Measurements from ENCODE around the gene UQCC2.

Gene UQCC2

GRCh38 chr6:33711140-33712129, at the start of gene UQCC2:
Gene UQCC2 (minus strand): TSS chr6:33711700. CDS start chr6:33711686, 14 bp downstream.
- H3K27me3 Mint-ChIP-seq = no peaks in the 10 kb centered on the region
- H3K36me3 Mint-ChIP-seq (ENCODE audit: low read depth) = peaks cover 39% of the 10 kb centered on the region
- peak within 1 kb of the TSS; percentile 98 for H3K27ac Mint-ChIP-seq
- peak within 1 kb of the TSS; percentile 92 for H3K4me3 Mint-ChIP-seq
- H3K4me1 Mint-ChIP-seq (ENCODE audit: low read depth) = peaks cover 45% of the 10 kb centered on the region
- H3K9me3 Mint-ChIP-seq = no peaks in the 10 kb centered on the region

- H3K4me1 Mint-ChIP-seq (ENCODE audit: low read depth) = no peaks in the 10 kb centered on the region
- no peak overlapping the region for H3K4me3 Mint-ChIP-seq
- no peaks in the 10 kb centered on the region for H3K36me3 Mint-ChIP-seq (ENCODE audit: low read depth)
- H3K9me3 Mint-ChIP-seq = no peaks in the 10 kb centered on the region
- no peaks in the 10 kb centered on the region for H3K27me3 Mint-ChIP-seq
- H3K27ac Mint-ChIP-seq = no peak overlapping the region
Observed at GRCh38 chr6:33759887-33760629, 48.6 kb upstream of the UQCC2 start.

- H3K4me1 Mint-ChIP-seq (ENCODE audit: low read depth) = no peaks in the 10 kb centered on the region
- H3K9me3 Mint-ChIP-seq = no peaks in the 10 kb centered on the region
- no peak overlapping the region for H3K4me3 Mint-ChIP-seq
- H3K27me3 Mint-ChIP-seq = no peaks in the 10 kb centered on the region
- H3K27ac Mint-ChIP-seq = no peak overlapping the region
- no peaks in the 10 kb centered on the region for H3K36me3 Mint-ChIP-seq (ENCODE audit: low read depth)
Observed at GRCh38 chr6:33758815-33759216, 47.3 kb upstream of the UQCC2 start.

GRCh38 chr6:33757906-33758305, 46.4 kb upstream of the UQCC2 start:
- Mint-ChIP-seq H3K4me1 (ENCODE audit: low read depth) (no peaks in the 10 kb centered on the region), H3K4me3 (no peak overlapping the region), H3K9me3 (no peaks in the 10 kb centered on the region), H3K36me3 (ENCODE audit: low read depth) (no peaks in the 10 kb centered on the region), H3K27ac (no peak overlapping the region), H3K27me3 (no peaks in the 10 kb centered on the region)

GRCh38 chr6:33757113-33757512, 45.6 kb upstream of the UQCC2 start:
- H3K4me1 Mint-ChIP-seq (ENCODE audit: low read depth) = no peaks in the 10 kb centered on the region
- no peak overlapping the region for H3K27ac Mint-ChIP-seq
- no peaks in the 10 kb centered on the region for H3K27me3 Mint-ChIP-seq
- no peaks in the 10 kb centered on the region for H3K9me3 Mint-ChIP-seq
- no peaks in the 10 kb centered on the region for H3K36me3 Mint-ChIP-seq (ENCODE audit: low read depth)
- H3K4me3 Mint-ChIP-seq = no peak overlapping the region

- H3K27me3 Mint-ChIP-seq = no peaks in the 10 kb centered on the region
- H3K9me3 Mint-ChIP-seq = no peaks in the 10 kb centered on the region
- H3K36me3 Mint-ChIP-seq (ENCODE audit: low read depth) = no peaks in the 10 kb centered on the region
- no peak overlapping the region for H3K4me3 Mint-ChIP-seq
- H3K27ac Mint-ChIP-seq = no peak overlapping the region
- H3K4me1 Mint-ChIP-seq (ENCODE audit: low read depth) = no peaks in the 10 kb centered on the region
Observed at GRCh38 chr6:33756211-33756954, 44.9 kb upstream of the UQCC2 start.

- no peak overlapping the region for H3K27ac Mint-ChIP-seq
- no peaks in the 10 kb centered on the region for H3K27me3 Mint-ChIP-seq
- H3K36me3 Mint-ChIP-seq (ENCODE audit: low read depth) = no peaks in the 10 kb centered on the region
Observed at GRCh38 chr6:33755070-33755869, 43.8 kb upstream of the UQCC2 start.

GRCh38 chr6:33754222-33754621, 42.7 kb upstream of the UQCC2 start:
- no peak overlapping the region for H3K4me3 Mint-ChIP-seq
- no peak overlapping the region for H3K27ac Mint-ChIP-seq
- no peaks in the 10 kb centered on the region for H3K4me1 Mint-ChIP-seq (ENCODE audit: low read depth)
- no peaks in the 10 kb centered on the region for H3K9me3 Mint-ChIP-seq
- H3K27me3 Mint-ChIP-seq = no peaks in the 10 kb centered on the region
- no peaks in the 10 kb centered on the region for H3K36me3 Mint-ChIP-seq (ENCODE audit: low read depth)

More at GRCh38 chr6:33755070-33755869, 43.8 kb upstream of the UQCC2 start:
- no peak overlapping the region for H3K4me3 Mint-ChIP-seq
- H3K4me1 Mint-ChIP-seq (ENCODE audit: low read depth) = no peaks in the 10 kb centered on the region
- H3K9me3 Mint-ChIP-seq = no peaks in the 10 kb centered on the region

- H3K4me1 Mint-ChIP-seq (ENCODE audit: low read depth) = no peaks in the 10 kb centered on the region
- H3K9me3 Mint-ChIP-seq = no peaks in the 10 kb centered on the region
- H3K27ac Mint-ChIP-seq = no peak overlapping the region
- no peak overlapping the region for H3K4me3 Mint-ChIP-seq
- H3K27me3 Mint-ChIP-seq = no peaks in the 10 kb centered on the region
- H3K36me3 Mint-ChIP-seq (ENCODE audit: low read depth) = no peaks in the 10 kb centered on the region
Observed at GRCh38 chr6:33752646-33753015, 41.1 kb upstream of the UQCC2 start.

GRCh38 chr6:33751771-33752645, 40.5 kb upstream of the UQCC2 start:
- Mint-ChIP-seq H3K27ac (no peak overlapping the region), H3K9me3 (no peaks in the 10 kb centered on the region), H3K36me3 (ENCODE audit: low read depth) (no peaks in the 10 kb centered on the region), H3K27me3 (no peaks in the 10 kb centered on the region), H3K4me1 (ENCODE audit: low read depth) (no peaks in the 10 kb centered on the region), H3K4me3 (no peak overlapping the region)

GRCh38 chr6:33750244-33750991, 38.9 kb upstream of the UQCC2 start:
- no peaks in the 10 kb centered on the region for H3K9me3 Mint-ChIP-seq
- H3K36me3 Mint-ChIP-seq (ENCODE audit: low read depth) = no peaks in the 10 kb centered on the region
- H3K4me3 Mint-ChIP-seq = no peak overlapping the region
- H3K4me1 Mint-ChIP-seq (ENCODE audit: low read depth) = no peaks in the 10 kb centered on the region
- no peak overlapping the region for H3K27ac Mint-ChIP-seq
- H3K27me3 Mint-ChIP-seq = no peaks in the 10 kb centered on the region

- H3K27me3 Mint-ChIP-seq = no peaks in the 10 kb centered on the region
- H3K4me1 Mint-ChIP-seq (ENCODE audit: low read depth) = no peaks in the 10 kb centered on the region
- no peak overlapping the region for H3K4me3 Mint-ChIP-seq
- no peaks in the 10 kb centered on the region for H3K9me3 Mint-ChIP-seq
- no peaks in the 10 kb centered on the region for H3K36me3 Mint-ChIP-seq (ENCODE audit: low read depth)
- H3K27ac Mint-ChIP-seq = no peak overlapping the region
Observed at GRCh38 chr6:33749401-33749800, 37.9 kb upstream of the UQCC2 start.

- Mint-ChIP-seq H3K4me3 (no peak overlapping the region), H3K9me3 (no peaks in the 10 kb centered on the region), H3K36me3 (ENCODE audit: low read depth) (no peaks in the 10 kb centered on the region), H3K27me3 (no peaks in the 10 kb centered on the region), H3K27ac (no peak overlapping the region), H3K4me1 (ENCODE audit: low read depth) (peaks cover 3% of the 10 kb centered on the region)
Observed at GRCh38 chr6:33748841-33749240, 37.3 kb upstream of the UQCC2 start.

Data from stimulated activated naive CD8-positive, alpha-beta T cell treated with anti-CD3 and anti-CD28 coated beads, Interleukin-15, Interleukin-2, amounts not matched to agents 100 ng/mL and 50 ng/mL, for 24 hours (primary cell).